ENCODE data around the gene SCFD1.

DNA sequence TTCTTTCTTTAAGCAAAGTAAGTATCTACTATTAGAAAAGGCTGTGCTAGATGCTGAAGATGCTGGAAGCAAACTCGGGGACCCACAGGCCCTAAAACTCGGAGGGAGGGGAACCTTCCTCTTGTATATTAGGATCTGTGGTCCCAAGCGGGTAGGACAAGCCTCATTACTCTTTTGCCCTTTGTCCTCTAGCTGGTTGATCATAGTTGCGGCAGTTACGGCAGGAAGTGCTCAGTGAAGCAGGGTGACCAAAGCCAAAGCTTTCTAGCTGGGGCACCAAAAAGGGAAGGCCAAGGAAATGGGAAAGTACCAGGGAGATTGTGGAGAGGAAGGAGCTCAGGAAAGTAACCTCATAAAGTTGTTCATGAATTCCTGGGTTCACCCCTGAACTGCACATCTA lies 76.3 kb downstream of the SCFD1 start:
- TF ChIP-seq POLR2AphosphoS5 (IDR thresholded peaks at IDR 0.05; ENCODE audit: low read depth, low read length) (no peak), POLR2A (IDR thresholded peaks at IDR 0.05; ENCODE audit: low read depth, low read length) (no peak), SPI1 (IDR thresholded peaks at IDR 0.05; ENCODE audit: low read depth, low read length) (no peak), TAF1 (IDR thresholded peaks at IDR 0.05; ENCODE audit: low read depth, low read length) (no peak), POU2F2 (IDR thresholded peaks at IDR 0.05; ENCODE audit: low read depth, low read length) (no peak)
